ENCODE measurements around the gene GJB3. TPM values are rescaled to one million over a fixed set of nuclear protein-coding genes. Genes with fewer than 3 reads are reported as not detected.

GJB3 gene
- total RNA-seq, 1 donor = not detected

- no peak for TF ChIP-seq CTCF (IDR thresholded peaks at IDR 0.05; ENCODE audit: extremely low read depth, low read depth, low read length)
- Histone ChIP-seq H3K9me3 (ENCODE audit: low read depth, low read length) (no peaks in the 10 kb centered on the region), H4K20me1 (ENCODE audit: insufficient read depth, low read length) (no peaks in the 10 kb centered on the region), H3K27ac (ENCODE audit: low read depth, low read length) (no peak within 1 kb of the TSS), H3K36me3 (ENCODE audit: insufficient read depth, low read length) (no peaks in the 10 kb centered on the region), H3K4me1 (ENCODE audit: insufficient read depth, low read length) (peaks cover 3% of the 10 kb centered on the region), H3K4me2 (ENCODE audit: insufficient read depth, low read length) (no peak within 1 kb of the TSS), H2AFZ (ENCODE audit: low read length) (no peak within 1 kb of the TSS), H3K4me3 (ENCODE audit: insufficient read depth, low read length) (no peak within 1 kb of the TSS), H3K79me2 (ENCODE audit: insufficient read depth, low read length) (no peaks in the 10 kb centered on the region), H3K27me3 (ENCODE audit: insufficient read depth, low read length) (peaks cover 15% of the 10 kb centered on the region)
- peak; percentile 86 for DNase-seq (ENCODE audit: insufficient read length, low spot score, missing footprints)
Measured at GRCh38 chr1:34792868-34793727, 12.1 kb downstream of the GJB3 start, which contains the start of gene GJA4. Gene GJA4, plus strand, starts transcription at chr1:34792999. Its CDS starts 1,215 bp downstream, at chr1:34794214.

DNA sequence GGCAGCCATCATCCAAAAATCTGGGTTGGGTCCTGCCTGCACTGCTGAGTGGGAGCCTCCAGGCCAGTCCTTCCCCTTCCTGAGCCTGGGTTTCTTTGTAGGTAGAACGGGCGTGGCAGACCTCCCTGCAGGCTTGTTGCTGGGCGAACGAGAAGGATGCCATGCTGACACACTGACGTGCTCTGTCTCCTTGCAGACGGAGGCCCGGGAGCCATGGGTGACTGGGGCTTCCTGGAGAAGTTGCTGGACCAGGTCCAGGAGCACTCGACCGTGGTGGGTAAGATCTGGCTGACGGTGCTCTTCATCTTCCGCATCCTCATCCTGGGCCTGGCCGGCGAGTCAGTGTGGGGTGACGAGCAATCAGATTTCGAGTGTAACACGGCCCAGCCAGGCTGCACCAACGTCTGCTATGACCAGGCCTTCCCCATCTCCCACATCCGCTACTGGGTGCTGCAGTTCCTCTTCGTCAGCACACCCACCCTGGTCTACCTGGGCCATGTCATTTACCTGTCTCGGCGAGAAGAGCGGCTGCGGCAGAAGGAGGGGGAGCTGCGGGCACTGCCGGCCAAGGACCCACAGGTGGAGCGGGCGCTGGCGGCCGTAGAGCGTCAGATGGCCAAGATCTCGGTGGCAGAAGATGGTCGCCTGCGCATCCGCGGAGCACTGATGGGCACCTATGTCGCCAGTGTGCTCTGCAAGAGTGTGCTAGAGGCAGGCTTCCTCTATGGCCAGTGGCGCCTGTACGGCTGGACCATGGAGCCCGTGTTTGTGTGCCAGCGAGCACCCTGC is 13.2 kb downstream of the GJB3 start:
- Histone ChIP-seq H3K4me1 (ENCODE audit: insufficient read depth, low read length) (no peaks in the 10 kb centered on the region), H3K9me3 (ENCODE audit: low read depth, low read length) (no peaks in the 10 kb centered on the region), H4K20me1 (ENCODE audit: insufficient read depth, low read length) (peaks cover 2% of the 10 kb centered on the region), H2AFZ (ENCODE audit: low read length) (no peak overlapping the region), H3K27ac (ENCODE audit: low read depth, low read length) (no peak overlapping the region), H3K27me3 (ENCODE audit: insufficient read depth, low read length) (peaks cover 15% of the 10 kb centered on the region), H3K4me2 (ENCODE audit: insufficient read depth, low read length) (no peak overlapping the region), H3K79me2 (ENCODE audit: insufficient read depth, low read length) (no peaks in the 10 kb centered on the region), H3K4me3 (ENCODE audit: insufficient read depth, low read length) (no peak overlapping the region), H3K36me3 (ENCODE audit: insufficient read depth, low read length) (no peaks in the 10 kb centered on the region)
- peak; percentile 77 for DNase-seq (ENCODE audit: insufficient read length, low spot score, missing footprints)
- no peak for TF ChIP-seq CTCF (IDR thresholded peaks at IDR 0.05; ENCODE audit: extremely low read depth, low read depth, low read length)

DNA sequence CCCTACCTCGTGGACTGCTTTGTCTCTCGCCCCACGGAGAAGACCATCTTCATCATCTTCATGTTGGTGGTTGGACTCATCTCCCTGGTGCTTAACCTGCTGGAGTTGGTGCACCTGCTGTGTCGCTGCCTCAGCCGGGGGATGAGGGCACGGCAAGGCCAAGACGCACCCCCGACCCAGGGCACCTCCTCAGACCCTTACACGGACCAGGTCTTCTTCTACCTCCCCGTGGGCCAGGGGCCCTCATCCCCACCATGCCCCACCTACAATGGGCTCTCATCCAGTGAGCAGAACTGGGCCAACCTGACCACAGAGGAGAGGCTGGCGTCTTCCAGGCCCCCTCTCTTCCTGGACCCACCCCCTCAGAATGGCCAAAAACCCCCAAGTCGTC is 13.8 kb downstream of the GJB3 start:
- H2AFZ ChIP-seq (ENCODE audit: low read length) = no peak overlapping the region
- peaks cover 2% of the 10 kb centered on the region for H4K20me1 ChIP-seq (ENCODE audit: insufficient read depth, low read length)
- H3K36me3 ChIP-seq (ENCODE audit: insufficient read depth, low read length) = no peaks in the 10 kb centered on the region
- no peak for TF ChIP-seq CTCF (IDR thresholded peaks at IDR 0.05; ENCODE audit: extremely low read depth, low read depth, low read length)
- H3K4me1 ChIP-seq (ENCODE audit: insufficient read depth, low read length) = peaks cover under 1% of the 10 kb centered on the region
- no peak overlapping the region for H3K27ac ChIP-seq (ENCODE audit: low read depth, low read length)
- H3K27me3 ChIP-seq (ENCODE audit: insufficient read depth, low read length) = peaks cover 15% of the 10 kb centered on the region
- H3K4me3 ChIP-seq (ENCODE audit: insufficient read depth, low read length) = no peak overlapping the region
- H3K4me2 ChIP-seq (ENCODE audit: insufficient read depth, low read length) = no peak overlapping the region
- no peak for DNase-seq (ENCODE audit: insufficient read length, low spot score, missing footprints)
- no peaks in the 10 kb centered on the region for H3K9me3 ChIP-seq (ENCODE audit: low read depth, low read length)
- no peaks in the 10 kb centered on the region for H3K79me2 ChIP-seq (ENCODE audit: insufficient read depth, low read length)

DNA sequence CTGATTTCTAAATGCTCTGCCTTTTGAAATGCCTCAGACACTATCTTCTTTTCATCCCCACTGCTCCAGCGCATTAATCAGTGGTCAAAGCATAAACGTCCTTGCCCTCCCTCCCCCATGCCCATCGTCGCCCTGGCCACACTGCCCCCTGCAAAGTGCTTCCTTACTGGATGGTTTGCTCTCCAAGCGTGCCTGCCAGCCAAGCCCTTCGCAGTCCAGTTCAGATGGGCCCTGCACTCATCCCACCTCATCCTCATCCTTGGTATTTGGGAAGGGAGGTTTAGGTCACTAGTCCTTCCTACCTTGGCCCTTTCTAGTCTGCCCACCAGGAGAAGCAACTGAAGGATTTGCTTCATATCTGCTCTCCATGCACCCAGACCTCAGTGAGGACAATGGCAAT is 14.9 kb downstream of the GJB3 start:
- no peak for DNase-seq (ENCODE audit: insufficient read length, low spot score, missing footprints)
- Histone ChIP-seq H3K27ac (ENCODE audit: low read depth, low read length) (no peak overlapping the region), H3K9me3 (ENCODE audit: low read depth, low read length) (no peaks in the 10 kb centered on the region), H3K36me3 (ENCODE audit: insufficient read depth, low read length) (no peaks in the 10 kb centered on the region), H3K4me3 (ENCODE audit: insufficient read depth, low read length) (no peak overlapping the region), H3K27me3 (ENCODE audit: insufficient read depth, low read length) (peaks cover 15% of the 10 kb centered on the region), H4K20me1 (ENCODE audit: insufficient read depth, low read length) (peaks cover 2% of the 10 kb centered on the region), H3K4me2 (ENCODE audit: insufficient read depth, low read length) (no peak overlapping the region), H3K79me2 (ENCODE audit: insufficient read depth, low read length) (no peaks in the 10 kb centered on the region), H3K4me1 (ENCODE audit: insufficient read depth, low read length) (peaks cover 5% of the 10 kb centered on the region), H2AFZ (ENCODE audit: low read length) (no peak overlapping the region)
- TF ChIP-seq CTCF (IDR thresholded peaks at IDR 0.05; ENCODE audit: extremely low read depth, low read depth, low read length) = no peak
